ENCODE data around the gene SLC44A5. TPM values are rescaled to one million over a fixed set of nuclear protein-coding genes. Genes with fewer than 3 reads are reported as not detected.

Gene SLC44A5
- total RNA-seq, 2 donors from 2014 or later, result 1.2 to 2.0 TPM

DNA sequence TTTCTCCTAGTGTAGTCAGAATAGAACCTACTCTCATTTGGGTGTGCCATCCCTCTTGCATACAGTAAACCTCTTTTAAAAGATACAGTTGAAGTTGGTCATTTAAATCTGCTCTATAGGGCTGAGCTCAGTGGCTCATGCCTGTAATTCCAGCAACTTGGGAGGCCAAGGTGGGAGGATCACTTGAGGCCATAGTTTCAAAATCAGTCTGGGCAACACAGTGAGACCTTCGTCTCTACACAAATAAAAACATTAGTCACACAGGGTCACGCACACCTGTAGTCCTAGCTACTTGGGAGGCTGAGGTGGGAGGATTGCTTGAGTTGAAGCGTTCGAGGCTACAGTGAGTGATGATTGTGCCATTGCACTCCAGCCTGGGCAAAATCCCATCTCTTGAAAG lies 292.9 kb downstream of the SLC44A5 start:
- TF ChIP-seq, protein P1, sequence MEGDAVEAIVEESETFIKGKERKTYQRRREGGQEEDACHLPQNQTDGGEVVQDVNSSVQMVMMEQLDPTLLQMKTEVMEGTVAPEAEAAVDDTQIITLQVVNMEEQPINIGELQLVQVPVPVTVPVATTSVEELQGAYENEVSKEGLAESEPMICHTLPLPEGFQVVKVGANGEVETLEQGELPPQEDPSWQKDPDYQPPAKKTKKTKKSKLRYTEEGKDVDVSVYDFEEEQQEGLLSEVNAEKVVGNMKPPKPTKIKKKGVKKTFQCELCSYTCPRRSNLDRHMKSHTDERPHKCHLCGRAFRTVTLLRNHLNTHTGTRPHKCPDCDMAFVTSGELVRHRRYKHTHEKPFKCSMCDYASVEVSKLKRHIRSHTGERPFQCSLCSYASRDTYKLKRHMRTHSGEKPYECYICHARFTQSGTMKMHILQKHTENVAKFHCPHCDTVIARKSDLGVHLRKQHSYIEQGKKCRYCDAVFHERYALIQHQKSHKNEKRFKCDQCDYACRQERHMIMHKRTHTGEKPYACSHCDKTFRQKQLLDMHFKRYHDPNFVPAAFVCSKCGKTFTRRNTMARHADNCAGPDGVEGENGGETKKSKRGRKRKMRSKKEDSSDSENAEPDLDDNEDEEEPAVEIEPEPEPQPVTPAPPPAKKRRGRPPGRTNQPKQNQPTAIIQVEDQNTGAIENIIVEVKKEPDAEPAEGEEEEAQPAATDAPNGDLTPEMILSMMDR (IDR thresholded peaks at IDR 0.05), result no peak
- no peak for DNase-seq (ENCODE audit: low spot score)
- peaks cover 0 to 8% of the 10 kb centered on the region in 2 donors for H3K9me3 ChIP-seq
- H3K27ac ChIP-seq, result no peak overlapping the region
- H3K4me1 ChIP-seq, result no peaks in the 10 kb centered on the region
- H3K36me3 ChIP-seq, result no peaks in the 10 kb centered on the region
- H3K27me3 ChIP-seq, result no peaks in the 10 kb centered on the region
- H3K4me3 ChIP-seq, result no peak overlapping the region

DNA sequence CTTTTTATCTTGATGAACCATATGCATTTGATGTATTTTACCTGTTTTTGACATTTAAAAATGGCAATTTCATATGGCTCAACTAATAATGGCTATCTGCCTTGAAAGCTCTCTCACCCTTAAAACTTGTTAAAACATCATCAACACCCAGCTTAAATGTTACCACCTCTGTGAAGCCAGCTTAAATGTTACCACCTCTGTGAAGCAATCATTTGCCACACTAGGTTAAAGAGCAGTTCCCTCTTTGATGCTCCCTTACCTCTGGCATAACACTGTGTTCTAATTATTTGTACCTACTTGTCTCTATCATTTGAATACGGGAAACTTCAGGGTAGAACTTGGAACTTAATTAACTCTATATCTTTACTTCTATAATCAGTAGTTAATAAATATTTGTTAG lies 294.7 kb downstream of the SLC44A5 start:
- Histone ChIP-seq H3K27me3 (no peaks in the 10 kb centered on the region), H3K9me3 (peaks cover 0 to 3% of the 10 kb centered on the region in 2 donors), H3K36me3 (no peaks in the 10 kb centered on the region), H3K4me3 (no peak overlapping the region), H3K27ac (no peak overlapping the region), H3K4me1 (no peaks in the 10 kb centered on the region)
- no peak for DNase-seq (ENCODE audit: low spot score)
- TF ChIP-seq, protein P1 (IDR thresholded peaks at IDR 0.05), result no peak

DNA sequence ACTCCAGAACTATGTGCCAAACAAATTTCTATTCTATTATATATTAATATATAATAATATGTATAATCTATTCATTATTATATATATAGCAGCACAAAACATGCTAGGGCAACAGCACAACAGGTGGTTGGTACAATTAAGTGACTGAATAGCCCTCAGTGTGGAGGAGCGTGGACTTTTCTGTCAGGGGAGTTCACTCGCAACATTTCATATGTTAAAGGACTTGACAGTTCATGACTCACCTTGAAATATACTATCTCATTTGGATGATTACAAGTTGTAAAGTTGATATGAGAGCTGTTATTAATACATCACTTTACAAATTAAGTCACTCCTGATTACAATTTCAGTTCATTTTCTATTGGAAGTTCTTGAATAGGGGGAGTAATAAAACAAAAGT lies 298.3 kb downstream of the SLC44A5 start:
- H3K27me3 ChIP-seq, result no peaks in the 10 kb centered on the region
- H3K4me1 ChIP-seq, result no peaks in the 10 kb centered on the region
- TF ChIP-seq, protein P1 (IDR thresholded peaks at IDR 0.05), result no peak
- H3K27ac ChIP-seq, result no peak overlapping the region
- H3K4me3 ChIP-seq, result no peak overlapping the region
- no peaks in the 10 kb centered on the region for H3K36me3 ChIP-seq
- no peak for DNase-seq (ENCODE audit: low spot score)
- no peaks in the 10 kb centered on the region for H3K9me3 ChIP-seq

DNA sequence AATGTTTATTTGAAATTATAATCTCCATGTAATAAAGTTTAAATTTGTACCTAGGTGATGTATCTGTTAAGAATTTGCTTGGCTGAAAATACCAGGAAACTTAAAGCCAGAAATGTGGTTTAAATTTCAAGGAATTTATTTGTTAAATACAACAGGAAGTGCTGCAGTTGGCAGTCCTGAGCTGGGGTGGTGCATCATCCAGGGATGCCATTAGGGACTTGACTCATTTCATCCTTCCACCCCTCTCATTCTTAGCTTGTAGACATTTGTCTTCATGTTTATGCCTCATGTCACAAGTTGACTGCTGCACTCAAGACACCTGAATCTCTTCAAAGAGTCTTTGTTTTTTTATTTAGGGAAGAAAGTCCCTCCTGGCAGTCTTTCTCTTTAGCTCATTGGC lies 300.8 kb downstream of the SLC44A5 start:
- Histone ChIP-seq H3K4me1 (no peaks in the 10 kb centered on the region), H3K4me3 (no peak overlapping the region)
- TF ChIP-seq, protein P1 (IDR thresholded peaks at IDR 0.05), result no peak

DNA sequence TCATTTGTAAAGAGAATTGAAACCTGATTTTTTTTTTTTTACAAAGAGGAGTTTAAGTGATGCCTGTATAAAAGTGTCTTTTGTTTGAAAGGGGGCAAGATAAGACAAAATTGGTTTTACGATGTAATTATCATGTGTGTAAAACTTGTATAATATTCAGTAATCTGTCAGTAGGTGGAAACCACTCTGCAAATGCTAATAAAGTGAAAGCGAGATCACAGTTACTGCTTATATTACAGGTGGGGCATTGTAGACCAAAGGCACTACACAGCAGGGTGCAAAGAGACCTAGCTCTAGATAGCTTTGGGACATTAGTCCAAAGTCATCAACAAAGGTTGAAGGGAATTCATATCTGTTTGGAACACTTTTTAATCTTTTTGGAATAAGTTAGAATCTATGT lies 302.5 kb downstream of the SLC44A5 start:
- DNase-seq (ENCODE audit: low spot score), result no peak
- TF ChIP-seq, protein P1 (IDR thresholded peaks at IDR 0.05), result no peak
- H3K4me1 ChIP-seq, result no peaks in the 10 kb centered on the region
- no peak overlapping the region for H3K27ac ChIP-seq
- no peaks in the 10 kb centered on the region for H3K36me3 ChIP-seq
- H3K27me3 ChIP-seq, result no peaks in the 10 kb centered on the region
- no peak overlapping the region for H3K4me3 ChIP-seq
- no peaks in the 10 kb centered on the region for H3K9me3 ChIP-seq

More for the DNA sequence above, 300.8 kb downstream of the SLC44A5 start:
- no peak for DNase-seq (ENCODE audit: low spot score)
- H3K9me3 ChIP-seq, result no peaks in the 10 kb centered on the region
- no peaks in the 10 kb centered on the region for H3K27me3 ChIP-seq
- no peaks in the 10 kb centered on the region for H3K36me3 ChIP-seq
- no peak overlapping the region for H3K27ac ChIP-seq

DNA sequence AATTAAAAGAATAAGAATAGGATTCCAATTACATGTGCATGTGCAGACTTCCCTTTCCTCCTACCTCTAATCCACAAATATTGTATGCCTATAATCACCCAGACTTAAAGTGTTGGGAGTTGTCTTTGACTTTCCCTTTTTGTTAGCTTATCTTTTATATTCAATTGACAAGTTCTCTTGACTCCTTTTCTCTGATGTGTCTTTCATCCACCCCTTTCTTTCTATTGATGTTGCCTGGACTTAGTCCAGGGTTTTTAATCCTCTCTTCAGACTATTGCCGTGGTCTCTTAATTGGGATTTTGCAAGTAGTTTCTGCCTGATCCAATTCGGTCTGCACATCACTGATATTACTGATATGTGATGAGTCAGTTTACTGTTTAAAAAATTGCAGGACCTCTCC lies 305.9 kb downstream of the SLC44A5 start:
- H3K27me3 ChIP-seq, result no peaks in the 10 kb centered on the region
- TF ChIP-seq, protein P1 (IDR thresholded peaks at IDR 0.05), result no peak
- DNase-seq (ENCODE audit: low spot score), result no peak

More for the DNA sequence above, 305.9 kb downstream of the SLC44A5 start:
- H3K36me3 ChIP-seq, result no peaks in the 10 kb centered on the region
- no peak overlapping the region for H3K4me3 ChIP-seq
- no peak overlapping the region for H3K27ac ChIP-seq
- H3K9me3 ChIP-seq, result no peaks in the 10 kb centered on the region
- H3K4me1 ChIP-seq, result no peaks in the 10 kb centered on the region

Measured in right atrium auricular region (tissue), 2 donors.